Activated CD8-positive, alpha-beta memory T cell treated with anti-CD3 and anti-CD28 coated beads for 48 hours (primary cell): Measurements from ENCODE around the gene HERC3.

ENCODE experiments used
- DNase-seq, 3 experiments: peaks; one replicate each; pipeline ENCODE4 v3.0.0-alpha.2; 2020; ENCODE audit warnings: low read depth in 2 of 3, low spot score in 2 of 3

HERC3 gene

GRCh38 chr4:88713782-88714181 is 121.5 kb downstream of the HERC3 start:
- no peak for DNase-seq

- no peak for DNase-seq
These were observed 125.8 kb downstream of the HERC3 start for GRCh38 chr4:88718098-88718497.

GRCh38 chr4:88719381-88719780 is 127.1 kb downstream of the HERC3 start:
- DNase-seq: no peak

GRCh38 chr4:88720451-88721428 is 128.5 kb downstream of the HERC3 start:
- DNase-seq: no peak

GRCh38 chr4:88722276-88722780 is 130.0 kb downstream of the HERC3 start:
- no peak for DNase-seq

- DNase-seq: no peak
These were observed 130.5 kb downstream of the HERC3 start for GRCh38 chr4:88722828-88723227.

GRCh38 chr4:88724406-88724805 is 132.1 kb downstream of the HERC3 start:
- DNase-seq: no peak

- DNase-seq: no peak
These were observed 132.9 kb downstream of the HERC3 start for GRCh38 chr4:88725143-88725542.

- no peak for DNase-seq
These were observed 133.7 kb downstream of the HERC3 start for GRCh38 chr4:88725986-88726385.

- DNase-seq: no peak
These were observed 135.9 kb downstream of the HERC3 start for GRCh38 chr4:88728146-88728545.

GRCh38 chr4:88729146-88729760 is 137.0 kb downstream of the HERC3 start:
- DNase-seq: no peak

- no peak for DNase-seq
These were observed 138.5 kb downstream of the HERC3 start for GRCh38 chr4:88730811-88731210.

GRCh38 chr4:88731381-88731780 is 139.1 kb downstream of the HERC3 start:
- DNase-seq: no peak

- no peak for DNase-seq
These were observed 140.6 kb downstream of the HERC3 start for GRCh38 chr4:88732714-88733368.

- DNase-seq: no peak
These were observed 142.2 kb downstream of the HERC3 start for GRCh38 chr4:88734403-88734949.

- DNase-seq: no peak
These were observed 143.3 kb downstream of the HERC3 start for GRCh38 chr4:88735564-88735963.

GRCh38 chr4:88736264-88736663 is 144.0 kb downstream of the HERC3 start:
- DNase-seq: no peak

GRCh38 chr4:88737307-88737941 is 145.1 kb downstream of the HERC3 start:
- DNase-seq: no peak

GRCh38 chr4:88738180-88738579 is 145.9 kb downstream of the HERC3 start:
- no peak for DNase-seq

GRCh38 chr4:88742561-88742960 is 150.3 kb downstream of the HERC3 start:
- DNase-seq: no peak

GRCh38 chr4:88743696-88744095 is 151.4 kb downstream of the HERC3 start:
- DNase-seq: no peak
